HG02870 (cell line): ENCODE results near the gene CLEC16A.
"Not testable (repeated sequence)": the region's sequence is repeated elsewhere in the genome, so short reads cannot be mapped to it uniquely, and the experiment has no call there.

ENCODE experiments used
- ATAC-seq: cut with Tn5 transposase; IDR thresholded peaks from one replicate; pipeline ENCODE4 v1.9.1; 2021; ENCODE audit warnings: mild to moderate bottlenecking, moderate library complexity; ENCODE audit not compliant: unreplicated experiment

The CLEC16A gene

DNA sequence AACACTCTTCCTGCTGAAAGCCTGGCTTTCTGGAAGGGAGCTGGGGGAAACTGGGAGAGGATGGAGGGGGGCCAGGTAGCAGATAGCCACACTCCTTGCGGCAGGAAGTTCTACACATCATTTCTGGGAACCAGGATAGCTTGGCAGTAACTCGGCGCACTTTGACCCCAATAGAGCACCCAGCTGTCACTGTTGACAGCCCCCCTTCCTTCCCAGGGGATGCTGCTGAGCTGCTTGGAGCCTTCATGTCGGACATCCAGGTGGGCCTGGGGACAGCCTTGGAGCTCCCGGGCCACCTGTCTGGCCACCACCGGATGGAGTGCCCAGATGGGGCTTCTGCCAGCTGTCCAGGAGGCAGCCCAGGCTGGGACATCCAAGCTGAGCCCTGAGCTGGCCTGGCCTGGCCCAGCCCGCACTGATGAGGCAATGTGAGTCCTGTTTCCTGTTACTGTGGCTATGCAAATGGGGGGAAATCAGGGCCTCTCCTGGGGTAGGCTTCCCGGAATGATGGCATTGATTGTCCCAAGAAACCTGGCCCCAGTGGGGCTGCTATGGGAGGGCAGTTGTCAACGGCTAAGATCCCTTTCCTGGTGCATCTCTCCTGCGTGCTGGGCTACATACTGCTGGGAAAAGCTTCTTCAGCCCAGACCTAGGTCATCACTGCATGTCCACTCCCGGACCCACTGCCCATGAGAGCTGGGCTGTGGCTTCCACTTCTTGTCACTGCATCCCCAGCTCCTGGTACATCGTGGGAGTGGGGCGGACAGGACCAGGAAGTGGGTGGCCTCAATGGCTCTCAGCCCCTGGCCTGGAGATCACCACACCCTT is 261.6 kb downstream of the CLEC16A start:
- ATAC-seq, result no peak

- no peak for ATAC-seq
These were observed 263.3 kb downstream of the CLEC16A start for GRCh38 chr16:11207646-11208045.

- no peak for ATAC-seq
These were observed 264.7 kb downstream of the CLEC16A start for GRCh38 chr16:11208916-11209665.

DNA sequence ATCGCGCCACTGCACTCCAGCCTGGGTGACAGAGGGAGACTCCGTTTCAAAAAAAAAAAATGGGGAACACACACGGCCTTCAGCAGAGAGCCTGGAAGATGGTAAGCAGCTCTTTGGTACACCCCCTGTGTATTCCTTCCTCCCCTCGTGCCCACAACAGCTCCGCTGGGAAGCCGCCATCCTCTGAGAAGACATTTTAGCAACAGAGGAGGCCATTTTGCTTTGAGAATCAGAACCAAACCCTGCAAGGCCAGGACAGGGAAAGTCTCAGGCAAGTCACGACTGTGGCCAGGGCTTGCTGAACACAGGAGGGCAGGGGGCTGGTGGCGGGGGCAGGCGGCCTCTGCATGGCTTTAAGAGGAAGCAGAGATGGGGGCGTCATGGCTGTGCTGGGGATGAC is 265.9 kb downstream of the CLEC16A start:
- ATAC-seq, result no peak

DNA sequence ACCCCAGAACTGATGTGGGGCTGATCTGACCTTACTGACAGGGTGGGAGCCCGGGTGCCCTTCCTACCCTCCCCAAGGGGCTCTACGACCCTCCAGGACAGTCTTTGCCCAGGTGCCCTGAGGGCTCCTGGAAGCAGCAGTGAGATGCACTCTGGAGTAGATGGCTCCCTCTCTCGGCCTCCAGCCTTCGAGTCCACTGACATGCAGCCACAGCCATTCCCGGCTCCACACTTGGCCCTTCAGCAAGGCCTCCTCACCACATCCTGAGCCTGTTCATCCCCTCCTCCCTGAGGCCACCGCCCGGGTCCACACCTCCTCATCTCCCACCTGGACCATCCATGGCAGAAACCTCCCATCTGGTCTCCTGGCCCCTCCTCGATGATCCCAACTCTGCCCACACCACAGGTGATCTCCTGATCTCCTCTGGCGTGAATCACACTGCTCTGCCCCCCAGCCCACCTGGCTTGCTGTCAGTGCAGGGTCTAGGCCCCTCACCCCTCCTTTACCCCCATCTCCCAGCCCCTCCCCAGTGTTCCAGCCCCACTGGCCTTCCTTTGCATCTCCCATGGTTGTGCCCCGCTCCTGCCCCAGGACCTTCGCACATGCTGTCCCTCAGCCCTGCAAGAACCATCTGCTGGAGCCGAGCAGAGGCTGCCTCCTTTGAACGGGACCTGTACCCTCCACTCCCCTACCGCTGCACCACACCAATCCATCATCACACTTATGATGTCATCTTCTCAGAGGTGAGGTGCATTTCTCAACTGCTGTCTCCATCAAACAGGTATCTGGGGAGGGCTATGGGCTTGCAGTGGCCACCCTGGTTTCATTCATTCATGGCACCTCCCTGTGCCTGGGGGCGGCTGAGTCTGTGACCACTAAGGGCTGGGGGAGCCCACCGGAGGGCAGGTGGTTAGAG is 267.0 kb downstream of the CLEC16A start:
- no peak for ATAC-seq

DNA sequence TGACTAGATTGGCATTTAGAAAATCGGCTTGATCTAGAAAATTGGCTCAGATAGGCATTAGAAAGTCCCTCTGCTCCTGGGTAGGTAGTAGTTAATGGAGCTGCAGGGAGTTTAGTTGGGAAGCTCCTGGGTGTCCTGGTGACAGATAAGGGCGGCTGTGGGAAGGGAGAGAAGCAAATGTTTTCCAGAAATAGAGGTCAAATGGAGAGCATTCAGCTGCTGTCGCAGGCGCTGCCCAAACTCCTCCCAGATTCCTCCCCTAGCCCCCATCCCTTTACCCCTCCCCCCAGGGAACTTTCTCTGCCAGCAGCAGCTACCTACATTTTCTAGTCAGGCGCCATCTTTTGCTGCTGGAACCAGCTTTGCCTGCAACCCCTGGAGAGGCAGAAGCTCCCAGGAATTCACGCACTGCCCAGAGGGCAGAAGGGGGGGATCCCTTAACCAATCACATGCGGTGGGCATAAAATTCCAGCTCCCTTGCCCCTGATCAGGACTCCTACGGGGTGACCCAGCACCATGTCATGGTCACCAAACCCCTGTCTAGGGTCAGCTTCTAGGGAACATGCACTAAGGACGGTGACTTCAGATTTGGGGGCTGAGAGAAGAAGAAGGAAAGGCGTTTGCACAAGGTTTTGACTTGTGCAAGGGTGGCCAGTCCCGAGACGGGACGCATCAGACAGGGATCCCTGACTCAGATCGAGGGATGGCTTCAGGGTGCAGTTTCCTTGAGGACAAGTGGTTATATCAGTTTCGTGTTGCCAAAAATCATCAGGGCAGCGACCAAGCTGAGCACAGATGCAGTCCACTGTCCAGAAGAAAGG is 267.8 kb downstream of the CLEC16A start:
- ATAC-seq, result no peak

DNA sequence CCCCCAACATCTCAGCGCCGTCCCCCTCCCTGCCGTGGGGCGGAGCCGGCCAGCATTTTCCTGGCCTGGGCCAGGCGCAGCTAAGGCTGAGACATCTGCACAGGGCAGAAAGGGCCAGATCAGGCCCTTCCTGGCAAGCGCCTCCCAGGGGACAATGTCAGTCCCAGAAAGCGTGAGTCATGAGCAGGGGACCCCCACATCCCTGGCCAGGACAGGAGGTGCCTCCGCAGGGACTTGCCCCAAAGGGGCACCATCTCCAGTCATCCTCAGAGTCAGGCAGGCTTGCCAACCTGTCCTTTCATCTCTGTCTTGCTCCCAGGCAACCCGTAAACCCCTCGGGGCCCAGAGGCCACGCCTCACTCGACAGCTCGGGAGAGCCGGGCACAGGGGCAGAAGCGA is 268.4 kb downstream of the CLEC16A start:
- no peak for ATAC-seq

DNA sequence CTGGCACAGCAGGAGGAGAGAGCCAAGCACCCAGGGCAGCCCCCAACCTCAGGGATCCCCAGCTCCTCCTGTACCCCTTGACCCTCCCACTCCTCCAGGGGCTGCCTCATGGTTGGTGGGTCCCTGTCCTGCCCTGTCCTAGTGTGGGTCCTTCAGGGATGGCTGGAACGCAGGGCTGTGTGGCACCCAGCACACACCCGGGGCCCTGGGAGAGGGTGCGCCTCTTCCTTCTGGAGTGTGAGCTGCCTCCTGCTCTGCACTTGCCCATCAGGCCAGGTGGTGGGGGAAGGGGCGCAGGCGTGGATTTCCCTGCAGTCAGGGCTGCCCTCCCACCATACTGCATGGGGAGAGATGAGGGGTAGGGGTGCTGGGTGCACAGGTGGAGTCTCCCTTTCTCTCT is 269.0 kb downstream of the CLEC16A start:
- ATAC-seq, result no peak

GRCh38 chr16:11213799-11214198 is 269.4 kb downstream of the CLEC16A start:
- ATAC-seq, result no peak

GRCh38 chr16:11215935-11216556 is 271.7 kb downstream of the CLEC16A start:
- no peak for ATAC-seq

GRCh38 chr16:11217651-11218603 is 273.6 kb downstream of the CLEC16A start:
- ATAC-seq, result no peak

- ATAC-seq, result no peak
These were observed 274.2 kb downstream of the CLEC16A start for GRCh38 chr16:11218604-11218962.

- ATAC-seq, result no peak
These were observed 274.8 kb downstream of the CLEC16A start for GRCh38 chr16:11219178-11219577.

DNA sequence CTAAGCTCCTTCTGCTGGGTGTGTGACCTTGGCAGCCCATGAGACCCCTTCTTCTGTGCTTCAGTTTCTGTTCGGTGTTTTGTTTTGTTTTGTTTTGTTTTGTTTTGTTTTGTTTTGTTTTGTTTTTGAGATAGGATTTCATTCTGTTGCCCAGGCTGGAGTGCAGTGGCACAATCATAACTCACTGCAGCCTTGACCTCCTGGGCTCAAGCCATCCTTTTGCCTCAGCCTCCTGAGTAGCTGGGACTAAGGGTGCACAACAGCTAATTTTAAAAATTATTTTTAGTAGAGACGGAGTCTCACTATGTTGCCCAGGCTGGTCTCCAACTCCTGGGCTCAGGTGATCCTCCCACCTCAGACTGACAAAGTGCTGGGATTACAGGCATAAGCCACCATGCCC is 276.1 kb downstream of the CLEC16A start:
- ATAC-seq, result not testable (repeated sequence)

DNA sequence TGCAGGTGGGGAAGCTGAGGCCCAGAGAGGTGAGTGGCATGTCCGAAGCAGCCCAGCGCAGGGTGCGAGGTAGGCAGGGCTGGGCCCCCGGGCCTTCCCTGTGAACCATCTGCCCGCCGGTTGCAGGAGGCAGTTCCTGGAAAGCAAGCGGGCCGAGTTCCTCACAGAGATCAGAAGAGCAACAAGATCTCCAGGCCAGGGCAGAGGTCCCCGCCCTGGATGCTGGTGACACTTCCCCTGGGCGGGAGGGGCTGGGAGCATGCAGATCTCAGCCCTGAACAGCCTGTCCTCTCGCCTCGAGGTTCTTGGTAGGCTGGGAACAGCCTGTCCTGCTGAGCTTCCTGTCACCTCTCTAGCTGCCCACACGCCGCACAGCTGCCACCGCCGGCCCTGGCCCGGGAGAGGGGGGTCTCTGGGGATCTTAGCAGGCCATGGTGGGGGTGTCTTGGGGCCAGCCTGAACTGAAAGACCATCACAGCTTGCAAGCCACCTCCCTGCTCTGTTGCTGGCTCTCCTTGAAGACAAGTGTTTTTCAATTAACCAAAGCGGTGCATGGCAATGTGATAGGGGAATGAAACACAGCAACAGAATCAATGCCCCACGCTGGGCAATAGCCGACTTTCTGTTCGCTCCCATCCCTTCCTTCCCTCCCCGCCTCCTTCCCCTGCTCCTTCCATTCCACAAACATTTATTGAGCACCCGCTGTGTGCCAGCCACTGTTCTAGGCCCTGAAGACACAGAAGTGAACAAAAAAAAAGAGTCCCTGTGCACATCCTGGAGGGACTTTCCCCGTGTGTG is 279.9 kb downstream of the CLEC16A start:
- no peak for ATAC-seq

DNA sequence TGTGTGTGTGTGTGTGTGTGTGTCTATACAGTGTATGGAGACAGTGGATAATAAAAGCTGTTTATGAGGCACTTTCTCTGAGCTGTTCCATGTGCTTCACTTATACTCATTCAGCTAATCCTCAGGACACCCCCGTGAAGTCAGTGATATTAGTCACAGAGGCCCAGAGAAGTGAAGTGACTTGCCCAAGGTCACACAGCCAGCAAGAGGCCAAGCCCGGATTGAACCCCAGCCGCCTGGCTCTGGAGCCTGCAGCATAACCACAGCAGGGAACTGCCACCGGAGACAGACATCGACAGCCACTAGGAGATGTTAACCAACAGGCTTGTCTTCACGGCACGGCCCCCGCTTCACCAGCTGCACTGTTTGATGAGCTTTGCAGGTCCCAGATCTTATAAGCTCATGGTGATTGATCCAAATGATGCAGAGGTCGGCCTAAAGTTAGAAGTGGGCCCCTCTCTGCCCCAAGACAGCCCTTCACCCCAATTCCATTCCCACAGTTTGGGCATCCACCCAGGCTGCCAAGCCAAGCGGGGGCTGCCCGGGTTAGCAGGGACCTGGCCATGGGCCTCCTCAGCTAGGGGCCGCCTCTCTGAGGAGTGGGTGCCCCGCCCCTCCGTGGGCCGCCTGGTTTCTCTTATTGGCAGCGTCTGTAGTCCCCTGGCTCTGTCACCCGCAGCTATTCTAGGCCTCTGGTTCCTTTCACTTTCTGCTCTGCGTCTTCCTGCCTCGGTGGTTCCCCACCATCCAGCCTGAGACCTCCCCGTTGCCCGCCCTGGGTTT is 280.7 kb downstream of the CLEC16A start:
- peak; percentile 90 for ATAC-seq
